Chondrocyte (in vitro differentiated cells): ENCODE measurements around the gene CD274. TPM values are rescaled to one million over a fixed set of nuclear protein-coding genes. Genes with fewer than 3 reads are reported as not detected.
"Not testable (repeated sequence)": the region's sequence is repeated elsewhere in the genome, so short reads cannot be mapped to it uniquely, and the experiment has no call there.

ENCODE experiments used
- DNase-seq: peaks from one replicate; pipeline ENCODE4 v3.0.0; 2021; ENCODE audit warnings: mixed read lengths, low spot score
- H3K27ac Mint-ChIP-seq: one replicate; pipeline ENCODE4 v1.8.0; 2021; ENCODE audit warnings: mild to moderate bottlenecking, moderate library complexity, mixed read lengths; ENCODE audit not compliant: unreplicated experiment
- H3K27me3 Mint-ChIP-seq: 2 replicates; pipeline ENCODE4 v1.8.0; 2021; ENCODE audit warnings: low read depth, mixed read lengths
- H3K36me3 Mint-ChIP-seq: 2 replicates; pipeline ENCODE4 v1.8.0; 2021; ENCODE audit warnings: low read depth, mixed read lengths
- H3K4me1 Mint-ChIP-seq: 2 replicates; pipeline ENCODE4 v1.8.0; 2021; ENCODE audit warnings: low read depth, mild to moderate bottlenecking, mixed read lengths
- H3K4me3 Mint-ChIP-seq: one replicate; pipeline ENCODE4 v1.8.0; 2021; ENCODE audit warnings: mild to moderate bottlenecking, moderate library complexity, mixed read lengths; ENCODE audit not compliant: unreplicated experiment
- H3K9me3 Mint-ChIP-seq: 2 replicates; pipeline ENCODE4 v1.8.0; 2021; ENCODE audit warnings: low read depth, mixed read lengths
- total RNA-seq: library from RNA; stranded (reverse); gene quantifications from 3 replicates; pipeline ENCODE4 v1.2.1, GENCODE V29; 2021
- TF ChIP-seq, protein P1 (sequence below): fragments of 200-600 bp; sonication (generic); IDR thresholded peaks from 2 replicates; pipeline ENCODE4 v1.5.0; 2021; ENCODE audit warnings: antibody characterized with exemption, mild to moderate bottlenecking, moderate library complexity

Gene CD274
- total RNA-seq, 1 donor from 2014 or later = 0.12 TPM

DNA sequence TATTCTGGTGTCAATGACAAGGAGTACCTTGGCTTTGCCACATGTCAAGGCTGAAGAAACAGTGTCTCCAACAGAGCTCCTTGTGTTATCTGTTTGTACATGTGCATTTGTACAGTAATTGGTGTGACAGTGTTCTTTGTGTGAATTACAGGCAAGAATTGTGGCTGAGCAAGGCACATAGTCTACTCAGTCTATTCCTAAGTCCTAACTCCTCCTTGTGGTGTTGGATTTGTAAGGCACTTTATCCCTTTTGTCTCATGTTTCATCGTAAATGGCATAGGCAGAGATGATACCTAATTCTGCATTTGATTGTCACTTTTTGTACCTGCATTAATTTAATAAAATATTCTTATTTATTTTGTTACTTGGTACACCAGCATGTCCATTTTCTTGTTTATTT lies 19.8 kb downstream of the CD274 start:
- peaks cover 2% of the 10 kb centered on the region for H3K36me3 Mint-ChIP-seq

DNA sequence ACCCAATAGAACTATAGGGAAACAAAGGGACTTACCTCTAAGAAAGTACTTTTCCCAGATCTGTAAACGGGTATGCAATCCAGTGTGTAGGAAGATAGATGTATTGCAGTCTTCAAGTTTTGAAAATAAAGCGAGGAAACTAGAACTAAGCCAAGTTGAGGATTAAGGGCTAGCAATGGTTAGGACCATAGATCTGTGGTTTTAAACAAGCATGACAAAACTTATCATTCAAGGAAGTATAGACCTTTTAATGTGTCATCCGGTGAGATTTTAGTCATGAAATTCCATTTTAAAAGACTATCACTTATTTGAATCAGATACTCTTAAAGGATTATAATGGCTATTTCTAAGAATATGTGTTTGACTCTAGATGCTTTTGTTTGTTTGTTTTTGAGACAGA lies 20.5 kb downstream of the CD274 start:
- H3K27me3 Mint-ChIP-seq = no peaks in the 10 kb centered on the region
- no peak for DNase-seq
- H3K4me3 Mint-ChIP-seq = no peak overlapping the region
- H3K36me3 Mint-ChIP-seq = peaks cover 2% of the 10 kb centered on the region
- TF ChIP-seq, protein P1, sequence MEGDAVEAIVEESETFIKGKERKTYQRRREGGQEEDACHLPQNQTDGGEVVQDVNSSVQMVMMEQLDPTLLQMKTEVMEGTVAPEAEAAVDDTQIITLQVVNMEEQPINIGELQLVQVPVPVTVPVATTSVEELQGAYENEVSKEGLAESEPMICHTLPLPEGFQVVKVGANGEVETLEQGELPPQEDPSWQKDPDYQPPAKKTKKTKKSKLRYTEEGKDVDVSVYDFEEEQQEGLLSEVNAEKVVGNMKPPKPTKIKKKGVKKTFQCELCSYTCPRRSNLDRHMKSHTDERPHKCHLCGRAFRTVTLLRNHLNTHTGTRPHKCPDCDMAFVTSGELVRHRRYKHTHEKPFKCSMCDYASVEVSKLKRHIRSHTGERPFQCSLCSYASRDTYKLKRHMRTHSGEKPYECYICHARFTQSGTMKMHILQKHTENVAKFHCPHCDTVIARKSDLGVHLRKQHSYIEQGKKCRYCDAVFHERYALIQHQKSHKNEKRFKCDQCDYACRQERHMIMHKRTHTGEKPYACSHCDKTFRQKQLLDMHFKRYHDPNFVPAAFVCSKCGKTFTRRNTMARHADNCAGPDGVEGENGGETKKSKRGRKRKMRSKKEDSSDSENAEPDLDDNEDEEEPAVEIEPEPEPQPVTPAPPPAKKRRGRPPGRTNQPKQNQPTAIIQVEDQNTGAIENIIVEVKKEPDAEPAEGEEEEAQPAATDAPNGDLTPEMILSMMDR = no peak
- no peaks in the 10 kb centered on the region for H3K4me1 Mint-ChIP-seq
- peaks cover 9% of the 10 kb centered on the region for H3K9me3 Mint-ChIP-seq
- no peak overlapping the region for H3K27ac Mint-ChIP-seq

More for the DNA sequence above, 19.8 kb downstream of the CD274 start:
- Mint-ChIP-seq H3K27me3 (no peaks in the 10 kb centered on the region), H3K27ac (no peak overlapping the region), H3K4me3 (no peak overlapping the region), H3K9me3 (peaks cover 5% of the 10 kb centered on the region), H3K4me1 (no peaks in the 10 kb centered on the region)
- TF ChIP-seq, protein P1 = no peak
- no peak for DNase-seq

DNA sequence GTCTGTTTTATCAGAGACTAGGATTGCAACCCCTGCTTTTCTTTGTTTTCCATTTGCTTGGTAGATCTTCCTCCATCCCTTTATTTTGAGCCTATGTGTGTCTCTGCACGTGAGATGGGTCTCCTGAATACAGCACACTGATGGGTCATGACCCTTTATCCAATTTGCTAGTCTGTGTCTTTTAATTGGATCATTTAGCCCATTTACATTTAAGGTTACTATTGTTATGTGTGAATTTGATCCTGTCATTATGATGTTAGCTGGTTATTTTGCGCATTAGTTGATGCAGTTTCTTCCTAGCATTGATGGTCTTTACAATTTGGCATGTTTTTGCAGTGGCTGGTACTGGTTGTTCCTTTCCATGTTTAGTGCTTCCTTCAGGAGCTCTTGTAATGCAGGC lies 25.3 kb downstream of the CD274 start:
- H3K27ac Mint-ChIP-seq, DNase-seq, H3K27me3 Mint-ChIP-seq, H3K4me3 Mint-ChIP-seq, H3K36me3 Mint-ChIP-seq, H3K4me1 Mint-ChIP-seq: not testable (repeated sequence)
- peaks cover 22% of the 10 kb centered on the region for H3K9me3 Mint-ChIP-seq

DNA sequence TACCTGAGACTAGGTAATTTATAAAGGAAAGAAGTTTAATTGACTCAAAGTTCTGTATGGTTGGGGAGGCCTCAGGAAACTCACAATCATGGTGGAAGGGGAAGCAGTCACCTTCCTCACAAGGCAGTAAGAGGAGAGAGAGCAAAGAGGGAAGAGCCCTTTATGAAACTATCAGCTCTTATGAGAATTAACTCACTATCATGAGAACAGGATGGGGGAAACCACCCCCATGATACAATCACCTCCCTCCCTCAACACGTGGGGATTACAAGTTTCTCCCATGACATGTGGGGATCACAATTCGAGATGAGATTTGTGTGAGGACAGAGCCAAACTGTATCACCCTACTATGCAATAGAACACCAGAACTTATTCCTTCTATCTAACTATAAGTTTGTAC lies 27.9 kb downstream of the CD274 start:
- TF ChIP-seq, protein P1 = no peak
- Mint-ChIP-seq H3K27me3 (no peaks in the 10 kb centered on the region), H3K9me3 (peaks cover 22% of the 10 kb centered on the region), H3K36me3 (peaks cover 2% of the 10 kb centered on the region), H3K27ac (no peak overlapping the region), H3K4me3 (no peak overlapping the region), H3K4me1 (no peaks in the 10 kb centered on the region)
- no peak for DNase-seq

DNA sequence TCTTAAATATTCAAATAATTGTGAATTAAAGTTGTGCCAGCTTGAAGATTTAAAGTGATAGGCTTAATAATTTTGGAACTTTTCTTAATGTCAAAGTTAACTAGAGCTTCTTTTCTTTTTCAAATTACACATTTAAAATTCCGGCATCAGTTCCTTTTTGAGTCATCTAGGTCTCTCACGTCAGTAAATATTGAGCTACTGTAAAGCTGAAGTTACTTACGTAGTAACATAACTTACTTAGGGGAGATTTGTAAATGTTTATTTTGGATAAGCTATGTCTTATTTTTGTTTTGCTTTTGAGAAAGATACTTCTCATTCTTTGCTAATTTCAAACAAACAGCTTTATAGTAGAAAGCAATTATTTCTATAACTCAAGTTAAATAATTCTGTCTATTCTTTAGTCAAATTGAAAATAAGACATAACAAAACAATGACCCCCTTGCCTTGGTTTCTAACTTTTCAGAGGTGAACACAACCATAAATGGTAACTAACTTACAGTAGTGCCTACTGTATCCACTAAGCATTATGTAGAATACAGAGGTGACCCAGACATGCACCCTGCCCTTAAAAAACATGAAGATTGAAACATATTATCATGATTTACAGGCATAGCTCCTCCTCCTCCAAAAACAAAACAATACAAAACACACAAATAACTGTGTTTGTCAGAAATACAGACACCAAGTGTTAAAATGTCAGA lies 29.8 kb downstream of the CD274 start:
- TF ChIP-seq, protein P1 = no peak
- H3K27ac Mint-ChIP-seq = no peak overlapping the region
- peaks cover 16% of the 10 kb centered on the region for H3K9me3 Mint-ChIP-seq
- H3K4me1 Mint-ChIP-seq = no peaks in the 10 kb centered on the region
- no peak overlapping the region for H3K4me3 Mint-ChIP-seq
- H3K36me3 Mint-ChIP-seq = no peaks in the 10 kb centered on the region
- no peaks in the 10 kb centered on the region for H3K27me3 Mint-ChIP-seq
- DNase-seq = no peak

DNA sequence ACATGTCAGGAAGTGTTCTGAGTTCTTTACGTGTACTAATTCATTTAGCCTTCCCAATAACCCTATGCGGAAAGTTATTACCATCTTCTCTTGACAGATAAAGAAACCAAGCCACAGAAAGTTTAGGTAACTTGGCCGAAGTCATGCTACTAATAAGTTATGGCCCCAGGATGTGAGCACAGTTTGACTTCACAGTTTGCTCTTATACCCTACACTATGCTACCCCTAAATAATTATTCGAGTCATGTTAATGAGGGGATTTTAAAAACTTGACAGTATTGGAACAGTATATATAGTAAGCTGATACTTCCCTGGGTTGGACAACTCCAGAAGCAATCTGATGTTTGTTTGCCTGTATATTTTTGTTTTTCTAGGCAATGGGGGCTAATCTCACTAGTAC lies 30.6 kb downstream of the CD274 start:
- TF ChIP-seq, protein P1 = no peak
- Mint-ChIP-seq H3K4me1 (no peaks in the 10 kb centered on the region), H3K9me3 (peaks cover 13% of the 10 kb centered on the region), H3K27me3 (no peaks in the 10 kb centered on the region), H3K27ac (no peak overlapping the region), H3K4me3 (no peak overlapping the region), H3K36me3 (no peaks in the 10 kb centered on the region)
- DNase-seq = no peak
